PC-9 (cell line): Measurements from ENCODE around the gene EPS8L2. TPM values are rescaled to one million over a fixed set of nuclear protein-coding genes. Genes with fewer than 3 reads are reported as not detected.

Source experiments
- BruUV-seq: library from RNA; stranded (reverse); fragments of 400-500 nt; replicated peaks from 2 replicates; lab custom pipeline; 2021; lab: Mats Ljungman, UMichigan
- CTCF ChIA-PET: fragments of 300-600 bp; sonication (Branson Sonifier 250); formaldehyde crosslinking; loops from one replicate; lab custom pipeline; 2022; ENCODE audit warnings: antibody characterized with exemption; lab: Charles Lee
- POLR2A ChIA-PET: fragments of 300-600 bp; sonication (Branson Sonifier 250); formaldehyde crosslinking; loops from one replicate; lab custom pipeline; 2022; ENCODE audit warnings: antibody characterized with exemption; ENCODE audit not compliant: unreplicated experiment; lab: Charles Lee
- DNase-seq, 2 experiments: peaks; one replicate each; pipeline versions ENCODE4 v3.0.0 to v3.0.0-alpha.2; 2015 to 2022; ENCODE audit warnings: mixed read lengths in 1 of 2
- H2AFZ ChIP-seq: fragments of 200-600 bp; sonication (generic); 2 replicates; pipeline ENCODE4 v1.8.1; 2017; ENCODE audit warnings: antibody characterized with exemption
- H3F3A ChIP-seq: fragments of 200-600 bp; sonication (generic); 2 replicates; pipeline ENCODE4 v1.8.1; 2017; ENCODE audit warnings: antibody characterized with exemption, mild to moderate bottlenecking, low read depth; ENCODE audit not compliant: insufficient read depth
- H3K27ac ChIP-seq: fragments of 200-600 bp; sonication (generic); 2 replicates; pipeline ENCODE4 v1.6.1; 2016; ENCODE audit warnings: mixed run types
- H3K27me3 ChIP-seq: fragments of 200-600 bp; sonication (generic); 2 replicates; pipeline ENCODE4 v1.6.1; 2016; ENCODE audit warnings: low read depth, mixed run types; ENCODE audit not compliant: insufficient read depth
- H3K36me3 ChIP-seq: fragments of 200-600 bp; sonication (generic); 2 replicates; pipeline ENCODE4 v1.6.1; 2016; ENCODE audit warnings: low read depth, mixed run types
- H3K4me1 ChIP-seq: fragments of 200-600 bp; sonication (generic); replicated peaks from 2 replicates; pipeline ENCODE4 v1.6.1; 2016; ENCODE audit warnings: mixed run types; ENCODE audit not compliant: insufficient read depth
- H3K4me2 ChIP-seq: fragments of 200-600 bp; sonication (generic); 2 replicates; pipeline ENCODE4 v1.6.1; 2017; ENCODE audit warnings: mixed run types
- H3K4me3 ChIP-seq: fragments of 200-600 bp; sonication (generic); 2 replicates; pipeline ENCODE4 v1.6.1; 2016; ENCODE audit warnings: mixed run types
- H3K79me2 ChIP-seq: fragments of 200-600 bp; sonication (generic); 2 replicates; pipeline ENCODE4 v1.6.1; 2017; ENCODE audit warnings: low read depth, mixed run types
- H3K9me2 ChIP-seq: fragments of 200-600 bp; sonication (generic); 2 replicates; pipeline ENCODE4 v1.8.1; 2017; ENCODE audit warnings: mild to moderate bottlenecking; ENCODE audit not compliant: insufficient read depth
- H3K9me3 ChIP-seq: fragments of 200-600 bp; sonication (generic); 2 replicates; pipeline ENCODE4 v1.8.1; 2016; ENCODE audit warnings: low read depth; ENCODE audit not compliant: insufficient read depth
- H4K20me1 ChIP-seq: fragments of 200-600 bp; sonication (generic); 2 replicates; pipeline ENCODE4 v1.8.1; 2017; ENCODE audit not compliant: insufficient read depth
- EZH2 ChIP-seq: fragments of 200-600 bp; sonication (generic); IDR thresholded peaks from 2 replicates; pipeline ENCODE4 v1.8.0; 2017; ENCODE audit warnings: antibody characterized with exemption, low read depth
- intact Hi-C: fragments of 100-400 bp; cut with micrococcal nuclease; formaldehyde crosslinking; loops from one replicate; pipeline ENCODE4 v1.10.0; 2022; ENCODE audit not compliant: unreplicated experiment
- total RNA-seq: library from RNA; stranded (reverse); gene quantifications from 2 replicates; pipeline ENCODE4 v1.2.3, GENCODE V29; 2021
- TF ChIP-seq, protein P1 (sequence below): fragments of 200-600 bp; sonication (generic); conservative IDR thresholded peaks from 2 replicates; pipeline ENCODE4 v1.6.1; 2017; ENCODE audit warnings: mixed run types, antibody characterized with exemption, mild to moderate bottlenecking, moderate library complexity

EPS8L2 gene
- total RNA-seq, 1 experiment from 2014 or later, result 229 TPM

DNA sequence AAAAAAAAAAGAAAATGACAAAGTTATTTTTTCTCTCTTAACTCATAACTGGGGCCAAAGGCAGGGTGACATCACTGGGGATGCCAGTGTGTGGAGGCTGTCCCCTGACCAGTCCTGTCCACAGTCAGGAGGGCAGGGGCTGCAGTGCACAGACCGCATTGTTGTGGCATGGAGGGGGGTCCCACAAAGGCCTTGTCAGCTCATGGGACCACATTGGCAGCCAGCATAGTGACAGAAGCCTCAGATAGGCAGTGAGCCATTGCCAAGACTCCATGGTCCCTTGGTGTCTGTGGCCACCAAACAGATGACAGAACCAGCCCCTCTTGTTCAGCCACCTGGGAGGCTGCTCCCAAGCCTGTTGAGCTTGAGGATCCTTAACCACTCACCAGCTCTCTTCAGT lies 6.3 kb upstream of the EPS8L2 start:
- H3K27ac ChIP-seq, result no peak overlapping the region
- H3K4me2 ChIP-seq, result no peak overlapping the region
- no peak overlapping the region for H2AFZ ChIP-seq
- no peaks in the 10 kb centered on the region for H3K36me3 ChIP-seq
- no TSS peak for BruUV-seq
- no peaks in the 10 kb centered on the region for H3K9me3 ChIP-seq
- H4K20me1 ChIP-seq, result no peaks in the 10 kb centered on the region
- no peak for DNase-seq
- no peaks in the 10 kb centered on the region for H3K27me3 ChIP-seq
- no peaks in the 10 kb centered on the region for H3K9me2 ChIP-seq
- H3K4me3 ChIP-seq, result no peak overlapping the region
- ChIA-PET CTCF (interaction anchor here (0.6 kb wide), 1 partner anchor 223 kb away, joined by 6 read pairs; no protein-coding TSS in a partner anchor), POLR2A (no interaction called here)
- H3K79me2 ChIP-seq, result peaks cover 20% of the 10 kb centered on the region
- H3K4me1 ChIP-seq, result peaks cover 15% of the 10 kb centered on the region; the same call in 1 of the 2 replicates
- TF ChIP-seq EZH2, result no peak
- TF ChIP-seq, protein P1, sequence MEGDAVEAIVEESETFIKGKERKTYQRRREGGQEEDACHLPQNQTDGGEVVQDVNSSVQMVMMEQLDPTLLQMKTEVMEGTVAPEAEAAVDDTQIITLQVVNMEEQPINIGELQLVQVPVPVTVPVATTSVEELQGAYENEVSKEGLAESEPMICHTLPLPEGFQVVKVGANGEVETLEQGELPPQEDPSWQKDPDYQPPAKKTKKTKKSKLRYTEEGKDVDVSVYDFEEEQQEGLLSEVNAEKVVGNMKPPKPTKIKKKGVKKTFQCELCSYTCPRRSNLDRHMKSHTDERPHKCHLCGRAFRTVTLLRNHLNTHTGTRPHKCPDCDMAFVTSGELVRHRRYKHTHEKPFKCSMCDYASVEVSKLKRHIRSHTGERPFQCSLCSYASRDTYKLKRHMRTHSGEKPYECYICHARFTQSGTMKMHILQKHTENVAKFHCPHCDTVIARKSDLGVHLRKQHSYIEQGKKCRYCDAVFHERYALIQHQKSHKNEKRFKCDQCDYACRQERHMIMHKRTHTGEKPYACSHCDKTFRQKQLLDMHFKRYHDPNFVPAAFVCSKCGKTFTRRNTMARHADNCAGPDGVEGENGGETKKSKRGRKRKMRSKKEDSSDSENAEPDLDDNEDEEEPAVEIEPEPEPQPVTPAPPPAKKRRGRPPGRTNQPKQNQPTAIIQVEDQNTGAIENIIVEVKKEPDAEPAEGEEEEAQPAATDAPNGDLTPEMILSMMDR, result no peak
- intact Hi-C loops, result no loop called here
- peaks cover 4% of the 10 kb centered on the region; the same call in 1 of the 2 replicates for H3F3A ChIP-seq

DNA sequence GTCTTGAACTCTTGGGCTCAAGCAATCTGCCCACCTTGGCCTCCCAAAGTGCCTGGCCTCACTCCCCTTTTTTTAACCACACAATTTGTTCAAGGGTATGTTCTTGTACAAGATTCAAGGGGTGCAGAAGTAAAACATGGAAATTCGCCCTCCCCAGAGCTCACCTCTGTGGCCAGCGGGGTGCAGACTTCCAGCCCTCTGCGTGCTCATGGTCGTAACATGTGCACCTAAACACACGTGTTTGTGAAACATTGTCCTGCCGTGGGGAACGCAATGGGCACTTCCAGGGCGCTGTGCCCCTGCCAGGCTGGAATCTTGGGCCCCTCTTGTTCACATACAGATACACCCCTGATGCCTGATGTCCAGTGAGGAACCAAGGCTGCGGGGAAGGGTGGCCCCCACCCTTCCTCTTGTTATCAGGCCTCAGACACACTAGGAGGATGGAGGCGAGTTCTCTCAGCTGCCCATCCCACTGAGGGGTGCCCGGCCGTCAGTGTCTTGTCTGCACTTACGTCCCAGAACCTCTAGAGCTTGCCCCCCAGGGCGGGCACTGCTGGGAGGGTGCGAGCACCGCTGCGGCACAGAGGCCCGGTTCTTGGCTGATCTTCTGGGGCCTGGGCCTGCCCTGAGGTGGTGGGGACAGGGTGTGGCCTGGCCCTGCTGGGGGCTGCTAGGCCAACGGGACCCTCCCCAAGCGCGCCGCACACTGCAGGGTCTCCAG lies 4.1 kb upstream of the EPS8L2 start:
- POLR2A ChIA-PET, result no interaction called here
- TF ChIP-seq, protein P1, result no peak
- TF ChIP-seq EZH2, result no peak

DNA sequence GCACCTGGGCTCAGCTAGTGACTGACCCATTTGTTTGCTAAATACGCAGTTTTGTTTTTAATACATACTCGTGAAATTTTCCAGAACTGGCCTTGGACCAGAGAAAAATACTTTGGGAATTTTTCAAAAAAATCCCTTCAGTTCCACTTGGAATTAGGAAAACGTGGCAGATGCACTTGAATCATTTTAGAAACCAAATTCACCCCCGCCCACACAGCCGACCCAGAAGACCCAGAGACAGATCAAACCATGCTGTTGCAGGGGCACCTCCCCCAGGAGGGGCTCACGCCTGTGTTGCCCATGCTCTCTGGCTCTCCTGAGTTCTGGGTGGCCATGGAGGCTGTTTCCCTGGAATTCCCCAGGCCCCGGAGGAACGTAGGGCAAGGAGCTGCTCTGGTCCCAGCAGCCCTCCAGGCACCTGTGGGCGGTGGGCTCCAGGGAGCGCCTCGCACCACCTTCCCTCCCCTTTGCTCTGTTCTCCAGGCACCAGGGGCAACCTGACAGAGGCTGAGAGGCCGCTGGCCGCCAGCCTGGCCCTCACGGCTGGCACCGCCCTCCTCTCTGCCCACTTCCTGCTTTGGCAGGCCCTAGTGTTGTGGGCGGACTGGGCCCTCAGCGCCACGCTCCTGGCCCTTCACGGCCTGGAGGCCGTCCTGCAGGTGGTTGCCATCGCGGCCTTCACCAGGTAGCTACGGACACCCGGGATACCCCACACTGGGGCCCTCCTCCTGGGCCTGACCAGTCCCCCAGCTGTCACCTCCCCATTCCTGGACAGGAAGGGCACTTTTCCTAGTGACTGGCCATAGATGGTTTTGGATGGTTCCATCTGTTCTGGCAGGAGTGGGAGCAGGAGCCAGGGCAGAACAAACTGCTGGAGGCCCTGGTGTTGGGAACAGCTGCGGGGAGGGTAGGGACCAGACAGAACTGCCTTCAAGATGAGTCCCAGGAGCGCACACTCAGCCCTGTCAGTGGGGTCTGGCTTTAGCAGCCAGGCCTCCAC lies 3.3 kb upstream of the EPS8L2 start:
- no peak overlapping the region for H2AFZ ChIP-seq
- CTCF ChIA-PET, result no interaction called here
- peak in 1 of 2 experiments; percentile 67 for DNase-seq

More for the DNA sequence above, 4.1 kb upstream of the EPS8L2 start:
- no peak for DNase-seq
- no peaks in the 10 kb centered on the region for H3K9me3 ChIP-seq
- H3K4me2 ChIP-seq, result no peak overlapping the region
- intact Hi-C loops, result no loop called here
- no peaks in the 10 kb centered on the region for H4K20me1 ChIP-seq
- H3F3A ChIP-seq, result peaks cover 14% of the 10 kb centered on the region; the same call in 1 of the 2 replicates
- no peak overlapping the region for H3K27ac ChIP-seq
- H3K27me3 ChIP-seq, result no peaks in the 10 kb centered on the region
- H3K36me3 ChIP-seq, result no peaks in the 10 kb centered on the region
- H3K79me2 ChIP-seq, result peaks cover 17% of the 10 kb centered on the region
- H3K9me2 ChIP-seq, result no peaks in the 10 kb centered on the region
- H3K4me3 ChIP-seq, result no peak overlapping the region
- BruUV-seq, result no TSS peak
- no peak overlapping the region for H2AFZ ChIP-seq
- peaks cover 15% of the 10 kb centered on the region; the same call in 1 of the 2 replicates for H3K4me1 ChIP-seq
- CTCF ChIA-PET, result no interaction called here

More for the DNA sequence above, 3.3 kb upstream of the EPS8L2 start:
- H3F3A ChIP-seq, result peaks cover 14% of the 10 kb centered on the region; the same call in 1 of the 2 replicates
- no peaks in the 10 kb centered on the region for H3K9me2 ChIP-seq
- peaks cover 14% of the 10 kb centered on the region for H3K79me2 ChIP-seq
- no peak overlapping the region for H3K4me2 ChIP-seq
- intact Hi-C loops, result no loop called here
- H3K4me3 ChIP-seq, result no peak overlapping the region
- no peaks in the 10 kb centered on the region for H3K9me3 ChIP-seq
- no peak overlapping the region for H3K27ac ChIP-seq
- no peaks in the 10 kb centered on the region for H3K27me3 ChIP-seq
- no peaks in the 10 kb centered on the region for H3K36me3 ChIP-seq
- BruUV-seq, result no TSS peak
- no peaks in the 10 kb centered on the region for H4K20me1 ChIP-seq
- TF ChIP-seq, protein P1, result no peak
- TF ChIP-seq EZH2, result no peak
- POLR2A ChIA-PET, result interaction anchor here (0.6 kb wide), 2 partner anchors 74 to 127 kb away, joined by 3 to 6 read pairs; partner anchors contain the start of genes GATD1 and PHRF1
- peaks cover 10% of the 10 kb centered on the region; the same call in 1 of the 2 replicates for H3K4me1 ChIP-seq
